ACHN (cell line): Measurements from ENCODE around the gene MAD1L1.

Experiments used
- DNase-seq: peaks from one replicate; pipeline ENCODE4 v3.0.0-alpha.2; 2015
- in situ Hi-C: cut with HindIII; loops from 2 replicates; pipeline ENCODE4 v1.10.0; 2017; ENCODE audit warnings: low sequenced_read_pairs, low pct_ligation_motif_present, low pct_unique_long_range_greater_than_20kb

MAD1L1 gene

GRCh38 chr7:2079332-2080059 lies 153.2 kb downstream of the MAD1L1 start:
- DNase-seq, result no peak
- in situ Hi-C loops, result loop anchor here (10.0 kb wide), 1 partner anchor 75 kb away; no protein-coding TSS in a partner anchor

GRCh38 chr7:2078899-2079298 lies 153.8 kb downstream of the MAD1L1 start:
- in situ Hi-C loops, result loop anchor here (10.0 kb wide), 1 partner anchor 76 kb away; no protein-coding TSS in a partner anchor
- DNase-seq, result no peak

GRCh38 chr7:2076649-2077064 lies 156.1 kb downstream of the MAD1L1 start:
- in situ Hi-C loops, result loop anchor here (10.0 kb wide), 1 partner anchor 78 kb away; no protein-coding TSS in a partner anchor
- DNase-seq, result no peak

- in situ Hi-C loops, result loop anchor here (10.0 kb wide), 1 partner anchor 79 kb away; no protein-coding TSS in a partner anchor
Measured at GRCh38 chr7:2075811-2076210, 156.9 kb downstream of the MAD1L1 start.

GRCh38 chr7:2074691-2075090 lies 158.1 kb downstream of the MAD1L1 start:
- DNase-seq, result no peak
- in situ Hi-C loops, result loop anchor here (10.0 kb wide), 1 partner anchor 80 kb away; no protein-coding TSS in a partner anchor

More at GRCh38 chr7:2075811-2076210, 156.9 kb downstream of the MAD1L1 start:
- DNase-seq, result no peak

GRCh38 chr7:2072798-2073197 lies 159.9 kb downstream of the MAD1L1 start:
- DNase-seq, result no peak
- in situ Hi-C loops, result loop anchor here (10.0 kb wide), 1 partner anchor 82 kb away; no protein-coding TSS in a partner anchor

GRCh38 chr7:2072042-2072441 lies 160.7 kb downstream of the MAD1L1 start:
- DNase-seq, result no peak

GRCh38 chr7:2071133-2071832 lies 161.5 kb downstream of the MAD1L1 start:
- DNase-seq, result no peak
- in situ Hi-C loops, result loop anchor here (10.0 kb wide), 1 partner anchor 84 kb away; no protein-coding TSS in a partner anchor

More at GRCh38 chr7:2072042-2072441, 160.7 kb downstream of the MAD1L1 start:
- in situ Hi-C loops, result loop anchor here (10.0 kb wide), 1 partner anchor 83 kb away; no protein-coding TSS in a partner anchor

- DNase-seq, result no peak
- in situ Hi-C loops, result loop anchor here (10.0 kb wide), 1 partner anchor 85 kb away; no protein-coding TSS in a partner anchor
Measured at GRCh38 chr7:2070151-2070763, 162.5 kb downstream of the MAD1L1 start.

- in situ Hi-C loops, result no loop called here
- no peak for DNase-seq
Measured at GRCh38 chr7:2069472-2069860, 163.3 kb downstream of the MAD1L1 start.

- DNase-seq, result no peak
- in situ Hi-C loops, result no loop called here
Measured at GRCh38 chr7:2068693-2069471, 163.9 kb downstream of the MAD1L1 start.

- in situ Hi-C loops, result no loop called here
- no peak for DNase-seq
Measured at GRCh38 chr7:2066251-2066919, 166.4 kb downstream of the MAD1L1 start.

GRCh38 chr7:2065528-2065927 lies 167.2 kb downstream of the MAD1L1 start:
- in situ Hi-C loops, result no loop called here
- DNase-seq, result no peak

- no peak for DNase-seq
- in situ Hi-C loops, result no loop called here
Measured at GRCh38 chr7:2063563-2064260, 169.0 kb downstream of the MAD1L1 start.

GRCh38 chr7:2062648-2063047 lies 170.1 kb downstream of the MAD1L1 start:
- DNase-seq, result no peak

GRCh38 chr7:2060701-2061100 lies 172.0 kb downstream of the MAD1L1 start:
- in situ Hi-C loops, result no loop called here
- DNase-seq, result no peak

More at GRCh38 chr7:2062648-2063047, 170.1 kb downstream of the MAD1L1 start:
- in situ Hi-C loops, result no loop called here
